HEK293 (cell line): Measurements from ENCODE around the gene DDIT4.

Source experiments
- MZF1 ChIP-seq: fragments of 450-650 bp; formaldehyde crosslinking; IDR thresholded peaks from 2 replicates; pipeline ENCODE4 v1.5.1; 2017; ENCODE audit warnings: missing biosample characterization, missing genetic modification characterization, borderline replicate concordance
- ZBTB44 ChIP-seq: fragments of 450-650 bp; IDR thresholded peaks from 2 replicates; pipeline ENCODE4 v1.5.1; 2018; ENCODE audit warnings: missing biosample characterization, mild to moderate bottlenecking, missing genetic modification characterization
- ZNF174 ChIP-seq: fragments of 450-650 bp; formaldehyde crosslinking; IDR thresholded peaks from 2 replicates; pipeline ENCODE4 v1.5.0; 2017; ENCODE audit warnings: missing biosample characterization, mild to moderate bottlenecking, missing genetic modification characterization
- ZNF558 ChIP-seq: fragments of 450-650 bp; formaldehyde crosslinking; IDR thresholded peaks from 2 replicates; pipeline ENCODE4 v1.5.1; 2016; ENCODE audit warnings: missing biosample characterization, missing genetic modification characterization
- TF ChIP-seq, protein P1 (sequence below): fragments of 450-650 bp; formaldehyde crosslinking; IDR thresholded peaks from 2 replicates; pipeline ENCODE4 v1.5.1; 2016; ENCODE audit warnings: missing biosample characterization, missing genetic modification characterization
- TF ChIP-seq, protein P2 (sequence below): fragments of 450-650 bp; formaldehyde crosslinking; IDR thresholded peaks from 2 replicates; pipeline ENCODE4 v1.5.1; 2016; ENCODE audit warnings: missing biosample characterization, missing genetic modification characterization

DNA sequence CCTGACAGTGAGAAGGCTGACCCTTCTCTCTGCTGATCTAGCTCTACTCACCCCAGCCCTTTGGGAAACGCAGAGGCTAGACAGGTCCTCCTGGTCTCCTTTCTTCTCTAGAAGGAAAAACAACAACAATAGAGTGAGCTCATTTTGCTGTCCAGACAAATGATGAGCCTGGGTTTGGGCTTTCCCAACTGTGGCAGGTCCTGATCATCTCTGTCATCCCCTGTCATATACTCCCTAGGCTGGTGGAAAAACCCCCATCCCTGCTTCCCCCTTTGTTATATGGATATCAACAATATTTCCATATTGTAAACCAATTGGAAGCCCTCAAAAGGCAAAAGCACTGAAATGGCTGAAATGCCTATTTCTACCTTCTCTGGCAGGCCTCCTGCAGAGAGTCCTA lies 9.2 kb upstream of the DDIT4 start:
- TF ChIP-seq, protein P1, sequence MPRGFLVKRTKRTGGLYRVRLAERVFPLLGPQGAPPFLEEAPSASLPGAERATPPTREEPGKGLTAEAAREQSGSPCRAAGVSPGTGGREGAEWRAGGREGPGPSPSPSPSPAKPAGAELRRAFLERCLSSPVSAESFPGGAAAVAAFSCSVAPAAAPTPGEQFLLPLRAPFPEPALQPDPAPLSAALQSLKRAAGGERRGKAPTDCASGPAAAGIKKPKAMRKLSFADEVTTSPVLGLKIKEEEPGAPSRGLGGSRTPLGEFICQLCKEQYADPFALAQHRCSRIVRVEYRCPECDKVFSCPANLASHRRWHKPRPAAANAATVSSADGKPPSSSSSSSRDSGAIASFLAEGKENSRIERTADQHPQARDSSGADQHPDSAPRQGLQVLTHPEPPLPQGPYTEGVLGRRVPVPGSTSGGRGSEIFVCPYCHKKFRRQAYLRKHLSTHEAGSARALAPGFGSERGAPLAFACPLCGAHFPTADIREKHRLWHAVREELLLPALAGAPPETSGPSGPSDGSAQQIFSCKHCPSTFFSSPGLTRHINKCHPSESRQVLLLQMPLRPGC (tag by site-specific recombination): no peak
- no peak for TF ChIP-seq ZBTB44 (tag by site-specific recombination)
- TF ChIP-seq ZNF558 (tag by site-specific recombination): no peak
- no peak for TF ChIP-seq ZNF174 (tag by site-specific recombination)
- no peak for TF ChIP-seq MZF1
- TF ChIP-seq, protein P2, sequence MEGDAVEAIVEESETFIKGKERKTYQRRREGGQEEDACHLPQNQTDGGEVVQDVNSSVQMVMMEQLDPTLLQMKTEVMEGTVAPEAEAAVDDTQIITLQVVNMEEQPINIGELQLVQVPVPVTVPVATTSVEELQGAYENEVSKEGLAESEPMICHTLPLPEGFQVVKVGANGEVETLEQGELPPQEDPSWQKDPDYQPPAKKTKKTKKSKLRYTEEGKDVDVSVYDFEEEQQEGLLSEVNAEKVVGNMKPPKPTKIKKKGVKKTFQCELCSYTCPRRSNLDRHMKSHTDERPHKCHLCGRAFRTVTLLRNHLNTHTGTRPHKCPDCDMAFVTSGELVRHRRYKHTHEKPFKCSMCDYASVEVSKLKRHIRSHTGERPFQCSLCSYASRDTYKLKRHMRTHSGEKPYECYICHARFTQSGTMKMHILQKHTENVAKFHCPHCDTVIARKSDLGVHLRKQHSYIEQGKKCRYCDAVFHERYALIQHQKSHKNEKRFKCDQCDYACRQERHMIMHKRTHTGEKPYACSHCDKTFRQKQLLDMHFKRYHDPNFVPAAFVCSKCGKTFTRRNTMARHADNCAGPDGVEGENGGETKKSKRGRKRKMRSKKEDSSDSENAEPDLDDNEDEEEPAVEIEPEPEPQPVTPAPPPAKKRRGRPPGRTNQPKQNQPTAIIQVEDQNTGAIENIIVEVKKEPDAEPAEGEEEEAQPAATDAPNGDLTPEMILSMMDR (tag by site-specific recombination): no peak
